KMS-11 (cell line): ENCODE measurements around the gene ZMPSTE24.

Source experiments
- H2AFZ ChIP-seq: fragments of 200-600 bp; sonication (generic); 2 replicates; pipeline ENCODE4 v1.6.1; 2016; ENCODE audit warnings: antibody characterized with exemption, mixed run types, low read depth
- H3K27ac ChIP-seq: fragments of 200-600 bp; sonication (generic); 2 replicates; pipeline ENCODE4 v1.6.1; 2016; ENCODE audit warnings: mild to moderate bottlenecking, mixed run types
- H3K27me3 ChIP-seq: fragments of 200-600 bp; sonication (generic); 2 replicates; pipeline ENCODE4 v1.6.1; 2017; ENCODE audit warnings: mild to moderate bottlenecking, low read depth, mixed run types, moderate library complexity; ENCODE audit not compliant: insufficient read depth
- H3K36me3 ChIP-seq: fragments of 200-600 bp; sonication (generic); 2 replicates; pipeline ENCODE4 v1.6.1; 2017; ENCODE audit warnings: mild to moderate bottlenecking, mixed run types; ENCODE audit not compliant: insufficient read depth
- H3K4me1 ChIP-seq: fragments of 200-600 bp; sonication (generic); 2 replicates; pipeline ENCODE4 v1.6.1; 2016; ENCODE audit warnings: mild to moderate bottlenecking, low read depth, mixed run types; ENCODE audit not compliant: poor library complexity, severe bottlenecking
- H3K4me2 ChIP-seq: fragments of 200-600 bp; sonication (generic); 2 replicates; pipeline ENCODE4 v1.7.0; 2016; ENCODE audit warnings: mild to moderate bottlenecking, mixed run types
- H3K4me3 ChIP-seq: fragments of 200-600 bp; sonication (generic); IDR thresholded peaks from 2 replicates; pipeline ENCODE4 v1.6.1; 2017; ENCODE audit warnings: low read depth, low read length, mixed read lengths; ENCODE audit not compliant: insufficient read depth
- H3K79me2 ChIP-seq: fragments of 200-600 bp; sonication (generic); 2 replicates; pipeline ENCODE4 v1.6.1; 2016; ENCODE audit warnings: low read depth, mixed run types; ENCODE audit not compliant: insufficient read depth
- H3K9ac ChIP-seq: fragments of 200-600 bp; sonication (generic); 2 replicates; pipeline ENCODE4 v1.6.1; 2016; ENCODE audit warnings: mild to moderate bottlenecking, mixed run types
- H4K20me1 ChIP-seq: fragments of 200-600 bp; sonication (generic); 2 replicates; pipeline ENCODE4 v1.6.1; 2016; ENCODE audit warnings: mild to moderate bottlenecking, mixed run types; ENCODE audit not compliant: insufficient read depth
- CTCF ChIP-seq: fragments of 200-600 bp; sonication (generic); conservative IDR thresholded peaks from 2 replicates; pipeline ENCODE4 v1.6.1; 2017; ENCODE audit warnings: low read depth, mild to moderate bottlenecking, antibody characterized with exemption, low read length, moderate library complexity, mixed read lengths

Gene ZMPSTE24

GRCh38 chr1:40276122-40276521, 18.1 kb downstream of the ZMPSTE24 start:
- no peaks in the 10 kb centered on the region for H4K20me1 ChIP-seq
- H3K4me2 ChIP-seq = no peak overlapping the region
- H3K36me3 ChIP-seq = peaks cover 8% of the 10 kb centered on the region; the same call in 1 of the 2 replicates
- H3K79me2 ChIP-seq = no peaks in the 10 kb centered on the region
- no peak for TF ChIP-seq CTCF
- no peaks in the 10 kb centered on the region for H3K27me3 ChIP-seq
- no peak overlapping the region for H3K27ac ChIP-seq
- no peak overlapping the region for H3K4me3 ChIP-seq
- H3K4me1 ChIP-seq = no peaks in the 10 kb centered on the region
- no peak overlapping the region for H2AFZ ChIP-seq
- no peak overlapping the region for H3K9ac ChIP-seq

DNA sequence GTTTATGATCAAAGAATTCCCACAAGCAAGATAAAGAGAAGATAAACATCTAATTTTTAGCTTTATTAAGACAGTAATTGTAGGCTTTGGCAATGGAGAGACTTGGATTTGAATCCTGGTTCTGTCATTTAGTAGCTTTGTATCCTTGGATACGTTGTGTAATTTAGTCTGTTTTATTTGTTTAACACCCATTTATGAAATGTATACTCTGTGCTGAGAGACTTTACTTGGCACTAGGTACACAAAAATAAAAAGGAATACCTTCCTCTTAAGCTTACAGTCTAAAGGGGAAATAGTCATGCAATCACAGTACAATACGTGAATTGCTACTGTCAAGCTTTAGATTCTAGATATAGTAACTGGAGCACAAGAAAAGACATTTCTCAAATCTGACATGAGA, 23.8 kb downstream of the ZMPSTE24 start:
- H3K4me1 ChIP-seq = no peaks in the 10 kb centered on the region
- no peak for TF ChIP-seq CTCF
- H3K27me3 ChIP-seq = no peaks in the 10 kb centered on the region
- H3K9ac ChIP-seq = no peak overlapping the region
- H3K79me2 ChIP-seq = no peaks in the 10 kb centered on the region
- H4K20me1 ChIP-seq = no peaks in the 10 kb centered on the region
- no peak overlapping the region for H2AFZ ChIP-seq
- no peak overlapping the region for H3K4me2 ChIP-seq
- H3K36me3 ChIP-seq = peaks cover 4% of the 10 kb centered on the region; the same call in 1 of the 2 replicates
- H3K27ac ChIP-seq = no peak overlapping the region
- H3K4me3 ChIP-seq = no peak overlapping the region

GRCh38 chr1:40291293-40291692, 33.3 kb downstream of the ZMPSTE24 start:
- Histone ChIP-seq H3K27me3 (no peaks in the 10 kb centered on the region), H2AFZ (no peak overlapping the region), H3K9ac (no peak overlapping the region), H3K27ac (no peak overlapping the region), H3K79me2 (no peaks in the 10 kb centered on the region), H3K4me2 (no peak overlapping the region), H4K20me1 (no peaks in the 10 kb centered on the region), H3K36me3 (peaks cover 4% of the 10 kb centered on the region; the same call in 1 of the 2 replicates), H3K4me1 (no peaks in the 10 kb centered on the region), H3K4me3 (no peak overlapping the region)
- TF ChIP-seq CTCF = no peak

DNA sequence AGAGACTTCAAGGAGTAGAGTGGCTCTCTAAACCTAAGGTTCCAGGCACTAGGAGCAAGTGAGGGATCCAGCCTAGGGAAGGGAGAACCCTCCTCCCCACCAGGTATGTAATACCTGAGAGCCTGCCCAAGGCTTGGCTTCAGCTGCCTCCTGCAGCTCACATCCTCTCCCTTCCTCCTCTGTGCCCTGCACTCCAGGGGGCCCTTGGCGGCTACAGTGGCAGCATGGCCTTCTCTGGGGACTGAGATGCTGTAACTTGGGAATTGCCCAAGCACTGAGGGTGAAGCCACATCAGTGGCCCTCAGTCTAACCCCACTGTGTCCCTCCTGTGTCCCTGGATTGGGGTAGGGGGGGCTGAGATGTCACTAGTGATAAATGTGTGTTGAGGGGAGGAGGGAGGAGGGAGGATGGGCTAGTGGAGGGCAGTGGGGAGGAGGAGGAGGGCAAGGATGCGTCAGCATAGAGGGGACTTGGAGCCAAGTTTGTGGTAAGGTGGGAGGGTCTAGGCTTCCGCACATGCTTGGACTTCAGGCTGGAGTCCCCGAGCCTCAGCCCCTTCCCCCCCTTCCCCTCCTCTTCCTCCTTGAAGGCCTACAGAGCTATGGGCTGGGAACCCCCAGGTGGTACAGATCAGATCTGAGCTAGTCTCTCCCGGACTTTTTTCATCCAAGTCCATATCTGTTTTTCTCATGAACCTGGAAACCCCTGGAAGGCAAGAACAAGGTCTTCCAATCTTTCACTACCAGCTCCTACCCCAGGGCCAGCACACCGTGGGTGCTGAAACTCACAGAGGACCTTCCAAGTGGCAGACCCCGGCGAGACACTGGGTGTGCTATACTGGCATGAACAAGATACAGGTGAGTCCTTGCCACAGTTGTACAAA, 41.6 kb downstream of the ZMPSTE24 start:
- no peak overlapping the region for H3K9ac ChIP-seq
- no peaks in the 10 kb centered on the region for H3K79me2 ChIP-seq
- H4K20me1 ChIP-seq = no peaks in the 10 kb centered on the region
- H3K36me3 ChIP-seq = no peaks in the 10 kb centered on the region
- no peak overlapping the region for H3K4me3 ChIP-seq
- H3K27ac ChIP-seq = no peak overlapping the region
- no peak overlapping the region for H2AFZ ChIP-seq
- H3K4me2 ChIP-seq = no peak overlapping the region
- no peaks in the 10 kb centered on the region for H3K27me3 ChIP-seq
- no peaks in the 10 kb centered on the region for H3K4me1 ChIP-seq
- no peak for TF ChIP-seq CTCF
